MM.1S (cell line): ENCODE data around the gene TPSAB1.

Experiments used
- CTCF ChIP-seq: fragments of 300-600 bp; sonication (generic); IDR thresholded peaks from 2 replicates; pipeline ENCODE4 v1.5.1; 2016; ENCODE audit warnings: antibody characterized with exemption, low read length, mixed read lengths
- EZH2 ChIP-seq: fragments of 300-600 bp; sonication (generic); optimal IDR thresholded peaks from 2 replicates; pipeline ENCODE3; 2017; ENCODE audit warnings: low read depth, mild to moderate bottlenecking, antibody characterized with exemption, low read length, mixed read lengths
- EZH2phosphoT487 ChIP-seq: fragments of 300-600 bp; sonication (generic); IDR thresholded peaks from 2 replicates; pipeline ENCODE4 v1.6.1; 2018; ENCODE audit warnings: antibody characterized with exemption, low read length

- TF ChIP-seq CTCF (no peak), EZH2 (no peak), EZH2phosphoT487 (no peak)
Observed at GRCh38 chr16:1237990-1238389, 2.5 kb upstream of the TPSAB1 start.
